Uterus (tissue), 2 donors: ENCODE measurements around the gene SMPD4.

Source experiments
- POLR2A ChIP-seq, 2 donors: fragments of 450-650 bp; IDR thresholded peaks; one replicate each; pipeline ENCODE4 v1.6.1; 2016; ENCODE audit warnings: antibody characterized with exemption in 2 of 2, mild to moderate bottlenecking in 1 of 2, moderate library complexity in 1 of 2
- TF ChIP-seq, protein P1 (sequence below), 4 experiments: fragments of 200-600 bp in 2 of 4; fragments of 450-650 bp in 2 of 4; sonication (generic) in 2 of 4; IDR thresholded peaks; one replicate each; pipeline ENCODE4 v1.5.1; 2016 to 2019; ENCODE audit warnings: antibody characterized with exemption in 4 of 4, mild to moderate bottlenecking in 2 of 4, moderate library complexity in 1 of 4

DNA sequence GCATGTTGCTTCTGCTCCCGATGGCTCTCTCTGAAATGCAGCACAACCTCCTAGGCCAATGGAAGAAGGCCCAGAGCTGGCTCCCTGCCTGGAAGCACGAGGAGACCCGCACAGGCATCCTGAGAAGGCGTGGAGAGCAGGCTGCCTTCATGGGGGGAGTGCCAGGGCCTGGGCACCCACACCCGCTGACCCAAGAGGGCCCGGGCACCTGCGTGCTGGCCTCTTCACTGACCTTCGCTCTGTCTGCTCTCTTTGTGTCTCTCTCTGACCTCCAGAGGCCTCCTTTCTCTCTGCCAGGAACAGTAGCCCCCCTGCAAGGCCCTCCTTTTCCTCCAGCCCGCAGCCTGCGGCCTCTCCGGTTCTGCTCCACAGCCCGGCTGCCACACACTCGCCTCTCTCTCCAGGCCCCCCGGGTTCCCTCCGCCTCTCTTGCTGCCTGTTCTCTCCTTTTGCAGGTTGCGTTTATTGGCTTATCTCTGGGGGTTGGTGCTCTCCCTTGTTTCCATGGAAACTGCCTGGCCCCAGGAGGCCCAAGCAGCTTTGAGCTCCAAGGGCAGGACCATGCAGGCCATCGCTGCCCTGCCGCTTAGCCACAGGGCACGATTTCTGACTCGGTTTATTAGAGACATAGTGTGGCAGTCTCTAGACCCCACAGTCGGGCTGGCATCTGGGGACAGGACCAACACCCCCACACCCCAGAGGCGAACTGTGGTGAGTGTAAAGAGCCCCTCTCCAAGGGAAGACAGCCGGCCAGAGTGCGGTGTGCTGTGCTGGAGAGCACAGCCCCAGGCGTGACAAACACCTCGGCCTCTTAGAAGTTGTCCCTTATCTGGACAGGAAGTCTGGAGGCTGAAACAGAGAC is 2.3 kb upstream of the SMPD4 start:
- TF ChIP-seq, protein P1, sequence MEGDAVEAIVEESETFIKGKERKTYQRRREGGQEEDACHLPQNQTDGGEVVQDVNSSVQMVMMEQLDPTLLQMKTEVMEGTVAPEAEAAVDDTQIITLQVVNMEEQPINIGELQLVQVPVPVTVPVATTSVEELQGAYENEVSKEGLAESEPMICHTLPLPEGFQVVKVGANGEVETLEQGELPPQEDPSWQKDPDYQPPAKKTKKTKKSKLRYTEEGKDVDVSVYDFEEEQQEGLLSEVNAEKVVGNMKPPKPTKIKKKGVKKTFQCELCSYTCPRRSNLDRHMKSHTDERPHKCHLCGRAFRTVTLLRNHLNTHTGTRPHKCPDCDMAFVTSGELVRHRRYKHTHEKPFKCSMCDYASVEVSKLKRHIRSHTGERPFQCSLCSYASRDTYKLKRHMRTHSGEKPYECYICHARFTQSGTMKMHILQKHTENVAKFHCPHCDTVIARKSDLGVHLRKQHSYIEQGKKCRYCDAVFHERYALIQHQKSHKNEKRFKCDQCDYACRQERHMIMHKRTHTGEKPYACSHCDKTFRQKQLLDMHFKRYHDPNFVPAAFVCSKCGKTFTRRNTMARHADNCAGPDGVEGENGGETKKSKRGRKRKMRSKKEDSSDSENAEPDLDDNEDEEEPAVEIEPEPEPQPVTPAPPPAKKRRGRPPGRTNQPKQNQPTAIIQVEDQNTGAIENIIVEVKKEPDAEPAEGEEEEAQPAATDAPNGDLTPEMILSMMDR (IDR thresholded peaks at IDR 0.05) = no peak
- TF ChIP-seq POLR2A (IDR thresholded peaks at IDR 0.05) = no peak
